ENCODE data around the gene ZNF563.
A peak's percentile ranks its signal among the peaks of the same experiment; 100 is the strongest.

The ZNF563 gene

DNA sequence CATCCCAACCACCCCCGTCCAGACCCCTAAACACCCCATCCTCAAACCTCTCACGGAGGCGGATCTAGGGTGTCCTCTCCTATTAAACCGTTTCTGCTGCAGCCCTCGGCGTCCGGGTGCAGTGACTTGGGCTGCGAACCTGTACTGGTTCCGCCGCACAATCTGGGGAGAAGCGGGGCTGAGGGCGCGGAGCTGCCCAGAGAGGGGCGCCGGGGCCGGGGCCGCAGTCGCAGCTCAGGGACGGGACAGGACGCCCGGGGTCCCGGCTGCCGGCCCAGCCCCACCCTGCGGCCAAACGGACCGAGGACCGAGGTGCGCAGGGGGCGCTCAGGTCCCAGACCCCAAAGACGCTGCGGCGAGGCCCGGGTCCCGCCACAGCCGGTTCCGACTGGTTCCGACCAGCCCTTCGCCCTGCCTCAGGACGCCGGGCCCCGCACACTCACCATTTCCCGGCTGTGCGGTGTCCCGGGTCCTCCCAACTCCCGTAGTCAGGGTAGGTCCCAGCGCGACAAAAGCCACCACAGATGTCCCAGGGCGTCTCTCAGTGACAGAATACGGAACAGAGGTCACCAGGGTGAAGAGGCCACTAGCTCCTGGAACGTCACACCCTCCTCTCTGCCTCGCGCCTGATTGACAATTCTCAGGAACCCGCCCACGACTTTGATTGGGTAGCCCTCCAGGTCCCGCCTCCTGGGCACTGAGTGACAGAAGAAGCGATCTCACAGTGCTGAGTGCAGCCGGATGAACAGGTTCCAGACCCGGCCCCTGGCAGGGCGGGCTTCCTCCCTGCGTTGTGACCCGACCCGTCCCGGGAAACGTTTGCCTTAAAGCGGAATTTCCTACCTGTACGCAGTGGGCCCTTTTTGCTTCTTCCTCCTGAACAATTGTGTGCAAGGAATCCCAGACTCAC, 38.9 kb downstream of the ZNF563 start, which contains the start of gene ZNF44:
ZNF44 (minus strand) TSS at position 635 of the 910 bp plus-strand sequence; CDS start at position 446, 189 bp downstream.
- peak; percentile 97 for DNase-seq

DNA sequence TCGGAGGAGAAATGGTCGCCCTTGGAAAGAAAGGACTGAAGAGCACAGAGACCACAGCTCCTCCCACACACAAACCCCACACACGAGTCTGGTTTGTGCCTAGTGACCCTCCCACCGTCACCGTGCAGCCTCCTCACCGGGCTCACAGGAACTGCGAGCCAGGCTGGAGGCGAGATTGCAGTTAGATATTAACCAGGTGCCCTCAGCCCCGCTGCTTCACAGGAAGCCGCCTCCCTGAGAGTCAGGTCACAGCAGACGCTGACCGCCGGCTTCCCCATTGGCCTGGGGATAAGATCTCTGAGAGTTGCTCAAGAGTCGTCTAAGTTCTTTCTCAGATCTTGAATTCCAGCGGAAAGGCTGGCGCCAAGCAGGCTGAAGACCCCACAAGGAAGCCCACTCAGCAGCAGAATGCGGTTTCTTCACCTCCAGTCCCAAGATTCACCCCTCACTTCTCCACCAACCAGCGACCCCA, 39.6 kb downstream of the ZNF563 start:
- peak; percentile 17 for DNase-seq

DNA sequence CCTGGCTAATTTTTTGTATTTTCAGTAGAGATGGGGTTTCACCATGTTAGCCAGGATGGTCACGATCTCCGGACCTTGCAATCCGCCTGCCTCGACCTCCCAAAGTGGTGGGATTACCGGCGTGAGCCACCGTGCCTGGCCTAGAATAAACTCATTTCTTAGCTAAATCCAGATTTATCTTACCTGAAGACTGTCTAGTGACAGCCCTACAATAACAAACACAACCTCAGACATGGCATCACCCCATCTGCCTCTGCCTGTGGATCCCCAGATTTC, 43.7 kb downstream of the ZNF563 start:
- no peak for DNase-seq

DNA sequence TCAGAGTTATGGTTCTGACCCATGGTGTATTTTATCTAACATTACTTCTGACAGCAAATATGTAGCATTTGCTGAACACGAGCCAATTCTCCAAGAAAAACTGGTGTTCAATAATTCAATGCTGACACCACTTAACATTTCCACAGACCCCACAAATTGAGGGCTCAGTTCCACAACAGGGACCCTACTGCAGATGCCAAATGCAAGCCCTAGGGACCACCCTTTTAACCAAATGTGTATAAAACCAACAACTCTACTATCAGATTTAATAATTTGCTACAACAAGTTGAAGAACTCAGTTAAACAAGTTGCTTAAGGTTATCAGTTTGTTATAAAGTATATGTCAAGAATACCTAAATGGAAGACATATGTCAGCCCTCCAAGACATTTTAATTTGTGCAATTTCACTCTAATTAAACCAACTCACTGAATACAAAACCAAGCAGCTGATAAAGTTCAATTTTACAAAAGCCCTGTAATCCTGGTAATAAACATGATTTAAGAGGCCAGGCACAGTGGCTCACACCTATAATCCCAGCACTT, 45.4 kb downstream of the ZNF563 start:
- no peak for DNase-seq

DNA sequence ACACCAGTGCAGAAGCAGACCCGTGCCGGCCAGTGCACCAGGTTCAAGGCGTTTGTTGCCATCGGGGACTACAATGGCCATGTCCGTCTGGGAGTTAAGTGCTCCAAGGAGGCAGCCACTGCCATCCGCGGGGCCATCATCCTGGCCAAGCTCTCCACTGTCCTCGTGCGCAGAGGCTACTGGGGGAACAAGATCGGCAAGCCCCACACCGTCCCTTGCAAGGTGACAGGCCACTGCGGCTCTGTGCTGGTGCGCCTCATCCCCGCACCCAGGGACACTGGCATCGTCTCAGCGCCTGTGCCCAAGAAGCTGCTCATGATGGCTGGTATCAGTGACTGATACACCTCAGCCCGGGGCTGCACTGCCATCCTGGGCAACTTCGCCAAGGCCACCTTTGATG, 48.8 kb downstream of the ZNF563 start:
- DNase-seq, result no peak

DNA sequence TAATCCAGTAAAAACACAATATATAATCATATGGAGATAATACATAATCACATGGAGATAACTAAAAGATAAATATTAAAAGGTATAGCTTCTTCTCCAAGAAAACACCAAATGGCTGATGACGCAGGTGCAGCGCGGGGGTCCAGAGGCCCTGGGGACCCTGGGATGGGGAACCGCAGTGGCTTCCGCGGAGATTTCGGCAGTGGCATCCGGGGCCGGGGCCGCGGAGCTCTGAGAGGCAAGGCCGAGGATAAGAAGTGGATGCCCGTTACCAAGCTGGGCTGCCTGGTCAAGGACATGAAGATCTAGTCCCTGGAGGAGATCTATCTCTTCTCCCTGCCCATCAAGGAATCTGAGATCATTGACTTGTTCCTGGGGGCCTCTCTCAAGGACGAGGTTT, 49.2 kb downstream of the ZNF563 start:
- no peak for DNase-seq

DNA sequence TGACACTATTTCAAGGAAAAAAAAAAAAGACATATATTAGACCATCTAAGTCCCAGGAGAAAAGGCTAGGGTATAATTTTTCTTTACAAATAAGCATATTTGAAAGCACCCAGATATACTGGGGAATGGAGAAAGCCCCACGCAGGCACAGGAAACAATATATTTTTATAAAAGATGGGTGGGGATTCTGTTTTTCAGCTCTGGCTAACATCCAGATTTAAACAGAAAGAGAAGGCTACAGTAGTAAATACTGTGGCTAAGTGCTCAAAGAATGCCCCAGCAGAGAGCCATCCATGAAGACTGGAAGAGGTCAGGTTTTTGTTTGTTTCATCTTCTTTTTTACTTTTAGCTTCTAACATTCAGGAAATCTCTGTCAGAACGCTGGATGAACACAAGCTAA, 54.7 kb downstream of the ZNF563 start:
- no peak for DNase-seq

DNA sequence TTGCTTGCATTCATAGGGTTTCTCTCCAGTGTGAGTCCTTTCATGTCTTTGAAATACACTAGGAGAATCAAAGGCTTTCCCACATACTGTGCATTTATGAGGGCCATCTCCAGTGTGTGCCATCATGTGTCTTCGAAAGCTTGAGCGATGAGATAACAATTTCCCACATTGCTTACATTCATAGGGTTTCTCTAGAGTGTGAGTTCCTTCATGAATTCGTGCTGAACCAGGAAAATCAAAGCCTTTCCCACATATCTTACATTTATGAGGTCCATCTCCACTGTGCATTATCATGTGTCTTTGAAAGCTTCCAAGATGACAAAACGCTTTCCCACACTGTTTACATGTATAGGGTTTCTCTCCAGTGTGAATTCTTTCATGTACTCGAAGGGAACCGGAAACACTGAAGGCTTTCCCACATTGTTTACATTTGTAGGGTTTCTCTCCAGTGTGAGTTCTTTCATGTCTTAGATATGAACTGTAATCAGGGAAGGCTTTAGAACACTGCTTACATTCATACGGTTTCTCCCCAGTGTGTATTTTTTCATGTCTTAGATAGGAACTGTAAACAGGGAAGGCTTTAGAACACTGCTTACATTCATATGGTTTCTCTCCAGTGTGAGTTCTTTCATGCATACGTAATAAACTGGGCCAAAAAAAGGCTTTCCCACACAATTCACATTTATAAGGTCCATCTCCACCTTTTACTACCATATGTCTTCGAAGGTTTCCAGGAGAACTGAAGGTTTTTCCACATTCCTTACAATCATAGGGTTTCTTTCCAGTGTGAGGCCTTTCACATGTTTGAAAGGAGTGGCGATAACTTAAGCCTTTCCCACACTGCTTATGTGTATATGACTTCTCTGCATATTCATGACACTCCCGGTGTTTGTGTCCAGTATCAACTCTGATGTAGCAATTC, 60.2 kb downstream of the ZNF563 start:
- no peak for DNase-seq

DNA sequence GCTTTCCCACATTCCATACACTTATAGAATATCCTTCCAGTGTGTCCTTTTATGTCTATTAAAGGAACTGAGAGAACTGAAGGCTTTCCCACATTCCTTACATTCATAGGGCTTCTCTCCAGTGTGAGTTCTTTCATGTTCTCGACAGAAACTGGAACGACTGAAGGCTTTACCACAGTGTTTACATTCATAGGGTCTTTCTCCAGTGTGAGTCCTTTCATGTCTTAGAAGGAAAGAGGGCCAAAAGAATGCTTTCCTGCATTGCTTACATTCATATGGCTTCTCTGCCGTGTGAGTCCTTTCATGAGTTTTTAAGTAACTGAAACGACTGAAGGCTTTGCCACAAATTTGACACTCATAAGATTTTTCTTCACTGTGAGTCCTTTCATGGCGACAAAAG, 61.0 kb downstream of the ZNF563 start:
- no peak for DNase-seq

DNA sequence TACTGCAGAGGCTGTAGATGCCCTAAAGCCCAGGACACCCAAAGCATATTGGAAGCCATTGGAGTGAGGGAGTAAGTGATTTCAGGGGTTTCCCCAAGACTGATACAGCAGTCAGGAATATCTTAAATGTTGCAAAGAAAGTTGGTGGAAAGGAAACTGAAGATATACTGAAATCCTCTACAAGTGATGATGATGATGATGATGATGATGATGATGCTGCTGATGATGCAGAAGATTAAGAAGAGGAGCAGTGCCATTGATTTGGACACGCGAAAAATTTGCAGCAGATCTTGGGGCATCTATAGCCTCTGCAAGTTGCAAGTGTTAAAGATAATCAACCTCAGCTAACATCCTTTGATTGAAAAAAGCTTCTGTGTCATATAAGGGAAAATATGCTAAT, 62.6 kb downstream of the ZNF563 start:
- no peak for DNase-seq
